ENCODE results near the gene OR8G5. TPM values are rescaled to one million over a fixed set of nuclear protein-coding genes. Genes with fewer than 3 reads are reported as not detected.

OR8G5 gene
- total RNA-seq, 1 experiment from 2014 or later: not detected

- Mint-ChIP-seq H3K27me3 (ENCODE audit: low read depth) (no peaks in the 10 kb centered on the region), H3K4me1 (peaks cover 15% of the 10 kb centered on the region), H3K27ac (no peak overlapping the region), H3K4me3 (no peak overlapping the region), H3K36me3 (no peaks in the 10 kb centered on the region), H3K9me3 (no peaks in the 10 kb centered on the region)
- ATAC-seq: no peak
- CTCF ChIA-PET: no interaction called here
- no peak for TF ChIP-seq TEAD4 (CRISPR knock-in tag; IDR thresholded peaks at IDR 0.05)
- TF ChIP-seq NR2C2 (CRISPR knock-in tag; IDR thresholded peaks at IDR 0.05): no peak
- no peak for TF ChIP-seq FOXJ3 (CRISPR knock-in tag; IDR thresholded peaks at IDR 0.05; ENCODE audit: borderline replicate concordance)
- no peak for TF ChIP-seq KAT7 (CRISPR knock-in tag; IDR thresholded peaks at IDR 0.05; ENCODE audit: borderline replicate concordance)
- TF ChIP-seq ATF3 (CRISPR knock-in tag; conservative IDR thresholded peaks at IDR 0.05): no peak
- no peak for TF ChIP-seq NFE2L1 (CRISPR knock-in tag; IDR thresholded peaks at IDR 0.05)
- no peak for TF ChIP-seq MYBL2 (CRISPR knock-in tag; IDR thresholded peaks at IDR 0.05)
- TF ChIP-seq NFATC4 (CRISPR knock-in tag; IDR thresholded peaks at IDR 0.05): no peak
- TF ChIP-seq RELA (CRISPR knock-in tag; IDR thresholded peaks at IDR 0.05; ENCODE audit: borderline replicate concordance): no peak
- TF ChIP-seq SMAD4 (CRISPR knock-in tag; IDR thresholded peaks at IDR 0.05): no peak
- TF ChIP-seq ZNF232 (CRISPR knock-in tag; IDR thresholded peaks at IDR 0.05): no peak
- TF ChIP-seq PREB (CRISPR knock-in tag; IDR thresholded peaks at IDR 0.05; ENCODE audit: borderline replicate concordance): no peak
- no peak for TF ChIP-seq ZNF219 (CRISPR knock-in tag; IDR thresholded peaks at IDR 0.05; ENCODE audit: borderline replicate concordance)
- TF ChIP-seq ZNF423 (CRISPR knock-in tag; IDR thresholded peaks at IDR 0.05): no peak
- TF ChIP-seq ZNF317 (CRISPR knock-in tag; IDR thresholded peaks at IDR 0.05; ENCODE audit: borderline replicate concordance, low read depth): no peak
- TF ChIP-seq ZNF425 (CRISPR knock-in tag; conservative IDR thresholded peaks at IDR 0.05): no peak
- POLR2A ChIA-PET: no interaction called here
- no peak for DNase-seq (ENCODE audit: low spot score)
Observed at GRCh38 chr11:124297921-124298320, 41.7 kb downstream of the OR8G5 start.

GRCh38 chr11:124301548-124301947 is 45.4 kb downstream of the OR8G5 start:
- Mint-ChIP-seq H3K4me3 (no peak overlapping the region), H3K9me3 (no peaks in the 10 kb centered on the region), H3K36me3 (no peaks in the 10 kb centered on the region), H3K27me3 (ENCODE audit: low read depth) (no peaks in the 10 kb centered on the region), H3K4me1 (peaks cover 20% of the 10 kb centered on the region), H3K27ac (no peak overlapping the region)
- ChIA-PET POLR2A (interaction anchor here (0.5 kb wide), 1 partner anchor 27 kb away, joined by 3 read pairs; no protein-coding TSS in a partner anchor), CTCF (interaction anchor here (0.7 kb wide), 1 partner anchor 230 kb away, joined by 3 read pairs; no protein-coding TSS in a partner anchor)
- DNase-seq (ENCODE audit: low spot score) (no peak), ATAC-seq (no peak)
- TF ChIP-seq IRF1 (CRISPR knock-in tag; IDR thresholded peaks at IDR 0.05): no peak
- TF ChIP-seq EMX1 (CRISPR knock-in tag; IDR thresholded peaks at IDR 0.05): no peak
- TF ChIP-seq CREB1 (CRISPR knock-in tag; IDR thresholded peaks at IDR 0.05): no peak
- no peak for TF ChIP-seq ESRRA (CRISPR knock-in tag; IDR thresholded peaks at IDR 0.05; ENCODE audit: borderline replicate concordance)
- no peak for TF ChIP-seq FOXP4 (CRISPR knock-in tag; IDR thresholded peaks at IDR 0.05)
- TF ChIP-seq ZSCAN18 (CRISPR knock-in tag; IDR thresholded peaks at IDR 0.05): no peak
- no peak for TF ChIP-seq ZNF532 (CRISPR knock-in tag; IDR thresholded peaks at IDR 0.05; ENCODE audit: borderline replicate concordance)

Data from WTC11 (cell line).